ENCODE results near the gene LIPA.

GRCh38 chr10:89256962-89257361 is 5.4 kb upstream of the LIPA start:
- TF ChIP-seq CTCF (IDR thresholded peaks at IDR 0.05; ENCODE audit: low read depth, low read length, missing input control) (no peak), REST (IDR thresholded peaks at IDR 0.05) (no peak)
